GM19035 (cell line): ENCODE results near the gene FAM168B.

ENCODE experiments used
- ATAC-seq: cut with Tn5 transposase; IDR thresholded peaks from one replicate; pipeline ENCODE4 v1.9.1; 2021; ENCODE audit not compliant: unreplicated experiment

The FAM168B gene

GRCh38 chr2:131040661-131041401 is 52.4 kb downstream of the FAM168B start:
- ATAC-seq, result no peak

- no peak for ATAC-seq
These were observed 53.2 kb downstream of the FAM168B start for GRCh38 chr2:131039908-131040660.

- no peak for ATAC-seq
These were observed 53.7 kb downstream of the FAM168B start for GRCh38 chr2:131039535-131039907.

GRCh38 chr2:131039101-131039440 is 54.2 kb downstream of the FAM168B start:
- no peak for ATAC-seq

- no peak for ATAC-seq
These were observed 54.8 kb downstream of the FAM168B start for GRCh38 chr2:131038258-131039100.

GRCh38 chr2:131037398-131038257 is 55.6 kb downstream of the FAM168B start:
- ATAC-seq, result no peak

- no peak for ATAC-seq
These were observed 56.4 kb downstream of the FAM168B start for GRCh38 chr2:131036696-131037397.

GRCh38 chr2:131036269-131036668 is 57.0 kb downstream of the FAM168B start:
- no peak for ATAC-seq

GRCh38 chr2:131035826-131036231 is 57.4 kb downstream of the FAM168B start:
- no peak for ATAC-seq

- no peak for ATAC-seq
These were observed 58.0 kb downstream of the FAM168B start for GRCh38 chr2:131035112-131035825.

GRCh38 chr2:131034122-131035051 is 58.9 kb downstream of the FAM168B start:
- ATAC-seq, result no peak

- no peak for ATAC-seq
These were observed 59.5 kb downstream of the FAM168B start for GRCh38 chr2:131033786-131034121.

GRCh38 chr2:131032393-131032836 is 60.8 kb downstream of the FAM168B start:
- ATAC-seq, result no peak

- ATAC-seq, result no peak
These were observed 61.4 kb downstream of the FAM168B start for GRCh38 chr2:131031875-131032274.

GRCh38 chr2:131031431-131031841 is 61.8 kb downstream of the FAM168B start:
- ATAC-seq, result no peak

- ATAC-seq, result no peak
These were observed 62.7 kb downstream of the FAM168B start for GRCh38 chr2:131030478-131030971.

- ATAC-seq, result no peak
These were observed 63.4 kb downstream of the FAM168B start for GRCh38 chr2:131029812-131030211.
